Measurements from ENCODE around the gene RABGAP1L.
A peak's percentile ranks its signal among the peaks of the same experiment; 100 is the strongest.
"Not testable (repeated sequence)": the region's sequence is repeated elsewhere in the genome, so short reads cannot be mapped to it uniquely, and the experiment has no call there.

RABGAP1L gene

DNA sequence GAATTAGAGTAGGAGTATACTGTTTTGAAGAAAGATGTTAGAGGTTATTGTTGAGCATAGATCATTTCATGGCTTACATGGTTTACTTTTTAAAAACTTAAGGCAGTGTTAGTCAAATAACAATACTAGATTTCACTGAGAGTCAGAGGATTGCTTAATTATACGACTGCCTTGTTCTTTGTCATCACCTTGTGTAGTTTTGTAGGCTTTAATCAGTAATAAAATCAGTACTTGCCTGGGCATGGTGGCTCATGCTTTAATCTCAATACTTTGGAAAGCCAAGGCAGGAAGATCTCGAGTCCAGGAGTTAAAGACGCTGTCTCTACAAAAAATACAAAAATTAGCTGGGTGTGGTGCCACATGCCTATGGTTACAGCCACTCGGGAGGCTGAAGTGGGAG is 247.1 kb downstream of the RABGAP1L start:
- no peak for DNase-seq (ENCODE audit: low read depth)
- no peak overlapping the region for H3K4me3 ChIP-seq (ENCODE audit: low read depth, low read length)

DNA sequence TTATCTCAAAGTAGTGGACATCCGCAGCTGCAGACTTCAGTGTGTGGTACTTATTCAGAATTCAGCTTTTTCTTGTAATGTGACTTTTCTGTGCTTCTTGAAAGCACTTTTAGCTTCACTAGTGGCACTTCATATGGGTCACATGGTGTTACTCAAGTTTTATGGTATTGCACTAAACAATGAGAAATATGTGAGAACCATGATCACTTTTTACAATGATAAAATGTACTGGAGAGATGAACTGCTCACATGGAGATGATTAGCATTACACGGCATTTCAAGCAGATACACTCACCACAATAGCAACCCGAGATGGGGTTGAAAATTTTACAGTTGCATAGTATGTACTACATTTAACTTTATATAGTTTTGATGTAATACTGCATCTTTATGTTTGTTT is 248.3 kb downstream of the RABGAP1L start:
- H3K4me3 ChIP-seq (ENCODE audit: low read depth, low read length) = no peak overlapping the region
- no peak for DNase-seq (ENCODE audit: low read depth)

DNA sequence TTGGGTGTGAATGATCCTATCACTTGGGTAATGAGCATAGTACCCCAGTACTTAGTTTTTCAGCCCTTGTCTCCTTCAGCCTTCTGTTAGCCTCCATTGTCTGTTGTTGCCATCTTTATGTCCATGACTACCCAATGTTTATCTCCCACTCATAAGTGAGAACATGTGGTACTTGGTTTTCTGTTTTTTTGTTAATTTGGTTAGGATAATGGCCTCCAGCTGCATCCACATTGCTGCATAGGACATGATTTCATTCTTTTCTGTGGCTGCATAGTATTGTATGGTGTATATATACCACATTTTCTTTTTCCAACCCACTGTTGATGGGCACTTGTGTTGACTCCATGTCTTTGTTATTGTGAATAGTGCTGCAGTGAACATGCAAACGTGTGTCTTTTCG is 248.8 kb downstream of the RABGAP1L start:
- DNase-seq (ENCODE audit: low read depth) = no peak
- H3K4me3 ChIP-seq (ENCODE audit: low read depth, low read length) = no peak overlapping the region

DNA sequence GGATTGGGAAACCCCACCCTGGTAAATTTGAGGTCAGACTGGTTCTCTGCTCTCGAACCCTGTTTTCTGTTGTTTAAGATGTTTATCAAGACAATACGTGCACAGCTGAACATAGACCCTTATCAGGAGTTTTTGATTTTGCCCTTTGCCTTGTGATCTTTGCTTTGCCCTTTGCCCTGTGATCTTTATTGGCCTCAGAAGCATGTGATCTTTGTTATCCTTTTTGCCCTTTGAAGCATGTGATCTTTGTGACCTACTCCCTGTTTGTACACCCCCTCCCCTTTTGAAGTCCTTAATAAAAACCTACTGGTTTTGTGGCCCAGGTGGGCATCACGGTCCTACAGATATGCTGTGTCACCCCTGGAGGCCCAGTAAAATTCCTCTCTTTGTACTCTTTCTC is 250.5 kb downstream of the RABGAP1L start:
- DNase-seq (ENCODE audit: low read depth) = not testable (repeated sequence)

DNA sequence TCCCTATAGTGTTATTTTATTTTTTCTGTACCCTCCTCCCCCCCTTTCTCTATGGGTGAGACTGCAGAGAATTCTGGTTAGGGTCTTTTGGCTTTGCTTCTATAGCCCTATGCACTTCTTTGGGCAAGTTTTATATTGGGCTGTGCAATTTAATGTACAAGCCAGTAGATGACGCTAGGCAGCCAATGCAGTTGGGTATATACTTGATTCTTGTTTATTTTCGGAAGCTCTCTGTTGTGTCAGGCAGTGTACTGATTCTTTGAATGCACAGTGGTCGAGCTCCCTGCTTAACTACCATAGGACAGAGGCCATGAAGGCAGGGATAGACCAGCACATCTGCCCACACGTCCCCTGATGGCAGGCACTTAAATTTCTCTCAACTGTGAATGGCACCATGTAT is 254.3 kb downstream of the RABGAP1L start:
- no peak for DNase-seq (ENCODE audit: low read depth)

More for the DNA sequence above, 250.5 kb downstream of the RABGAP1L start:
- not testable (repeated sequence) for H3K4me3 ChIP-seq (ENCODE audit: low read depth, low read length)

DNA sequence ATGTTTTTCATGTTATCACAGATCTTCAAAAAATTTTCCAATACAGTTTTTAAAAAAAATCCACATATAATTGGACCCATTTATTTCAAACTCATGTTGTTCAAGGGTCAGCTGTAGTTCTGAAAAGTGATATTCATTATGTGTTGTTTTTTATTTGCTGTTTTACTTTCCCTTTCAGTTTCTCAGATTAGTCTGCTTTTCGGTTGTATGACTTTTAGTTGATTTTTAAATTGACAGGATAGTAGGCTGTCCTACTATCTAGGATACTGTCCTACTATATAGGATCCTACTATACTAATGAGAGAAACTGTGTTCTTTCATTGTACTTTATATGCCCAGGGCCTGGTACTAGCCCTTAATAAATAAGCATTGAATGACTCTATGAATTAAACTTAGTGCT is 254.9 kb downstream of the RABGAP1L start:
- no peak for DNase-seq (ENCODE audit: low read depth)
- no peak overlapping the region for H3K4me3 ChIP-seq (ENCODE audit: low read depth, low read length)

More for the DNA sequence above, 254.3 kb downstream of the RABGAP1L start:
- H3K4me3 ChIP-seq (ENCODE audit: low read depth, low read length) = no peak overlapping the region

DNA sequence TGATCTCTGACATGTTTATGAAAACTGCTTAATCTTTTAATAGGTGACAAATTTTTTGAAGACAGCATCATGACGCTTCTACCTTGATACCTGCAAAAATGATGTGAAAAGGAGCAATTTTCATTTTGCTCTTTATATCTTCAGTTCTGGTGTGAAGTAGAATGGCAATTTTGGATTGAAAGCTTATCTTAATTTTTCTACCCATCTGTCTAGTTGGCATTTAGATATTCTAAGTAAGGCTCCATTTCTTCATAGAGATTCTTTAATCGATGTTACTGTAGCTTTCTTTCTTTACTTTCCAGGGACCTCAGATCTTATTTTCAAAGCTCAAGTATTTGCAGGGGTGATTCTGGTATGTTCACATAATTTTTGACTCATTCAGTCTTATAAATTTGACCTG is 256.2 kb downstream of the RABGAP1L start:
- no peak for DNase-seq (ENCODE audit: low read depth)
- no peak overlapping the region for H3K4me3 ChIP-seq (ENCODE audit: low read depth, low read length)

DNA sequence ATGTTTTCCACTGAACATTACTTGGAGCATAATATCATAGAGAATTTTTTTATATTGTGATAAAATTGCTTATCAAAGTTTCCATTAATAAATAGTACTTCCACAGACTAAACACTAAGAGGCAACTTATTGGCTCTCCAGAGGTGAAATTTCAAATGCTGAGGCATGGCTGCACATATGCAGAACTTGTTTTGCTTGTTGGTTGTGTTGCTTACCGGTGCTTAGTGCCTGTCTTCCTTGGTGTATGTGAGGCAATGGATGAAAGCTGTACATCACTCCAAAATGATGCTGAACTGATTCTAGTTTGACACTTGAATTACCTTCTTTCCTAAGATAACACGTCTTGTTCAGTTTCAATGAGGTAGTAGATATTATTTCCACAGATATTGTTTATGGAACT is 258.6 kb downstream of the RABGAP1L start:
- no peak for DNase-seq (ENCODE audit: low read depth)
- H3K4me3 ChIP-seq (ENCODE audit: low read depth, low read length) = no peak overlapping the region

DNA sequence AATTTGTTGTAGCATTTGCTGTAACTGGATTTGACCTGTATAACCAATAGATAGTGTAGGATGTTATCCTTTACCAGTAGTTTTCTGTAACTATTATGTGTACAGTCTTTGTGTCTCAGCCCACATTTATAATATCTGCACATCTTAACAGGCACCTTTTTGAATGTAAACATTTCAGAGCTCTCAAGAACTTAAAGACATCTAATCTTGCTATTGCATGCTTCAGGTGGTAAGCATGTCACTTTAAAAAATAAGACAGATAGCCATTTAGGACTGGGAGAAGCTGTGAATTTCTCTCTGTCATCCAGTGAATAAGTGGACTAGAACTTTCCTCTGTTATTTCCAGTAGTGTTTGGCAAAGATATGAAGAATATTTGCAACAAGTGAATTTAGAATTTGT is 265.8 kb downstream of the RABGAP1L start:
- DNase-seq (ENCODE audit: low read depth) = no peak
- H3K4me3 ChIP-seq (ENCODE audit: low read depth, low read length) = no peak overlapping the region

DNA sequence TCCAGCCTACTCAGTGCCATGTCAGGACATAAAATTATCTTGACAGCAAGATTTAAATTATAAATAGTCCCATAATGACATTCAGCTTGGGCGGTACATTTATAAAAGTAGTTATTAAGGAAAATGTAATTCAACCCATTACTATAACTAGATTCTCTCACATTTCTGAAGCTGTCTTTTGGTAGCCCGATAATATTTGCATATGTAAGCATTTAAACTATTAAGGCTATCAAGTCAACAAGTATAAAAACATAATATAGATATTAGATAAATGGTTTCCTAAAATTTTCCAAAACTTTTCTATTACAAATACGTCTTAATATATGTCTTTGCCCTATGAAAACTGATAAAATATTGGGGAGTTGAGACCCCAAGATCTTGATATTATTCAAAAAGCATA is 266.8 kb downstream of the RABGAP1L start:
- no peak for DNase-seq (ENCODE audit: low read depth)
- H3K4me3 ChIP-seq (ENCODE audit: low read depth, low read length) = no peak overlapping the region

DNA sequence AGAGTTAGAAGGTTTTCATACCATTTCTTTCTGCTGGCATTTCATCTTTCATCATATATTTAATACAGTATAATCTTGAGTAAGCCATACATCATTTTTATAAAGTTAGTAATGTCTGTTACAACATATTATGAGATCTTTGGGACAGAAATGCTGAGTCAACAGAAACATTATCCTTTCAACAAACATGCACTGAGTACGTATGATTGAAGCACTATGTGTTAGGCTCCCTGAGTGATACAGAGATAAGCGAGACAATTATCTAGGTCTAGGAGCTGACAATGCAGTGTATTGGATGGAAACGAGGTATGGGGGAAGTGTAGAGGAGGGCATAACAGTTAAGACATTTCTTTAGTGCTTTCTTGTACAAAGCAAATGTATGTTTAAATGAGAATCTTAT is 268.7 kb downstream of the RABGAP1L start:
- no peak for DNase-seq (ENCODE audit: low read depth)
- H3K4me3 ChIP-seq (ENCODE audit: low read depth, low read length) = no peak overlapping the region

DNA sequence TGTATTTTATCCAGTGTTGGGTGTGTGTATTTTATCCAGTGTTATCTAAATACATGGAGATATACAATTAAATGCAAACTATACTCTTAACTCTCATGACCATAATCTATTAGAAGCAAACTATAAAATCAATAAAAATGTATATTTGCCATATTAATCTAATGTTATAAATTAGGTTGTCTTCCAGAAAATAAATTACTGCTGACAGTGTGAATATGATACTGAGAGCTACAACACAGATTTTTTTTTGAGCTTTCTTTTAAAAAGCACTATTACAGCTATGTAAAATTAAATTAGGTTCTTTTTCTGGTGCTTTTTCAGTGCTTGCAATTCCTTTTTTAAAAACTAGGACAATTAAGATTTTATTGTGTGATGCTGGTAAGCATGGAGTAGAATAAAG is 269.4 kb downstream of the RABGAP1L start:
- H3K4me3 ChIP-seq (ENCODE audit: low read depth, low read length) = no peak overlapping the region
- no peak for DNase-seq (ENCODE audit: low read depth)

DNA sequence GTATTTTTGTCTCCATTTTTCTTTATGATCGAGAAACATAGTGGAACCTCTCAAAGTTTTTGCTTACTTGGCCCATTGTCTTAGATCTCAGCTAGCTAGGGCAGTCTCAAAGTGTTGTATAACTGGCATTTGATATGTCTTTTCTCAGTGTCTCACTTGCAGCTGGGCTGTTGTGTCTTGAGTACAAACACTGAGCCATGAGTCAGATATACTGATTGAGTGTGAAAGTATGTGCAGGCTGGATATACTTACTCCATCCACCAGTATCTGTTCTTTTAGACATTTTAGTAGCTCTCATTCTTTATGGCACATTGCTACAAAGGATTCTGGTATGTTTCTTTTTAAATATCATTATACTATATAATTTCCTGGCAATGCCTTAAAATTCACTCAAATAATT is 274.1 kb downstream of the RABGAP1L start:
- H3K4me3 ChIP-seq (ENCODE audit: low read depth, low read length) = no peak overlapping the region
- peak; percentile 45 for DNase-seq (ENCODE audit: low read depth)

DNA sequence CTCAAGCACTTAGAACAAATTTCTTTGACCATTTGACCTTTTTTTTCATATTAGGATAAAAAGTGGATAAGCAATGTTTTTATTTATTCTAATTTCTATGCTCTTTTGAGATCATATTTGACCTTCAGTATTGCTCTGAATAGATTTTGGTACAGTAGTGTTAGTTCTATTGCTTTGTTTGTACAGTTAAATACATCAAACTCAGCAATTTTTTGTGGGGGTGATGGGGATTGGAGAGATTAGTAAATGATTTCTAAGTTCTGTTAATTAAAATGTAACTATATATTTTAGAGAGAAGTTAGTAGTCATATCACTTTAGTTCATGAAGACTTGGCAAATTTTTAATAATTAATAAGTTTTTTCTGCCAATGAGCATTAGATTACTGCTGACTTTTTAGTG is 286.0 kb downstream of the RABGAP1L start:
- H3K4me3 ChIP-seq (ENCODE audit: low read depth, low read length) = no peak overlapping the region
- DNase-seq (ENCODE audit: low read depth) = no peak

DNA sequence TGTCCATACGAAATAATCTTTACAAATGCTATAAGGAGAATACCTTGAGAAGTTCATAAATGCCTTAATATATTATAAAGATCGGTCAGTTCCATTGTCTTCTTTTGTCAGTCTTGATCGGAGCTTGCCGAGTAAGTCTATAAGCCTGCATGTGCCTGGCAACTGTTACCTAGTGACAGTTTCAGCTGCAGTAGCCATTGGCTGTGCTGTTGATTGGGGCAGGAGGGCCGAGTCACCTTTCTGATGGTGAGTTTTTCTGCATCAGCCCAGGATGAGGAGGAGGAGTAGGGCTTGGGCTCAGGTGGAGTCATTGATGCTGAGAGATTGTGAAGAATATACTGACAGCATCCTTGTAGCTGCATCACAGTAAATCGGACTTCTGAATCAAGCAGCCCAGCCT is 286.5 kb downstream of the RABGAP1L start:
- no peak for DNase-seq (ENCODE audit: low read depth)
- no peak overlapping the region for H3K4me3 ChIP-seq (ENCODE audit: low read depth, low read length)

DNA sequence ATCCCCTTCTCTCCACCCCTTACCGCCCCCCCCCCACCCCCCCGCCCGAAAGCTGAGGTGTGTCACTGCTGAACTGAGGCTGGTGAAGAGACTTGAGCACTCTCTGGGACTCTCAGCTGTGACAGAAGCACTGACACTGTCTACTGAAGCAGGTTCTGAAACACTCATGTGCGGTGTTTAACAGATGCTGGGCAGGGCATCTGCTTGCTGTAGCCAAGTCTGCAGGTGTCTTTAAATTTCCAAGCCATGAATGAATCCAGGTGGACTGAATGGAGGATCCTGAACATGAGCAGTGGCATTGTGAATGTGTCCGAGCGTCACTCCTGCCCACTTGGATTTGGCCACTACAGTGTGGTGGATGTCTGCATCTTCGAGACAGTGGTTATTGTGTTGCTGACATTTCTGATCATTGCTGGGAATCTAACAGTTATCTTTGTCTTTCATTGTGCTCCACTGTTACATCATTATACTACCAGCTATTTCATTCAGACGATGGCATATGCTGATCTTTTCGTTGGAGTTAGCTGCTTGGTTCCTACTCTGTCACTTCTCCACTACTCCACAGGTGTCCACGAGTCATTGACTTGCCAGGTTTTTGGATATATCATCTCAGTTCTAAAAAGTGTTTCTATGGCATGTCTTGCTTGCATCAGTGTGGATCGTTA is 288.7 kb downstream of the RABGAP1L start, which contains the start of gene GPR52:
Gene GPR52, plus strand, starts transcription at position 99 of the 665 bp plus-strand sequence. Its CDS starts 148 bp downstream, at position 247.
- no peak for DNase-seq (ENCODE audit: low read depth)
- no peak within 1 kb of the TSS for H3K4me3 ChIP-seq (ENCODE audit: low read depth, low read length)

DNA sequence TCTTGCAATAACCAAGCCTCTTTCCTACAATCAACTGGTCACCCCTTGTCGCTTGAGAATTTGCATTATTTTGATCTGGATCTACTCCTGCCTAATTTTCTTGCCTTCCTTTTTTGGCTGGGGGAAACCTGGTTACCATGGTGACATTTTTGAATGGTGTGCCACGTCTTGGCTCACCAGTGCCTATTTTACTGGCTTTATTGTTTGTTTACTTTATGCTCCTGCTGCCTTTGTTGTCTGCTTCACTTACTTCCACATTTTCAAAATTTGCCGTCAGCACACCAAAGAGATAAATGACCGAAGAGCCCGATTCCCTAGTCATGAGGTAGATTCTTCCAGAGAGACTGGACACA is 289.2 kb downstream of the RABGAP1L start:
- no peak for DNase-seq (ENCODE audit: low read depth)

DNA sequence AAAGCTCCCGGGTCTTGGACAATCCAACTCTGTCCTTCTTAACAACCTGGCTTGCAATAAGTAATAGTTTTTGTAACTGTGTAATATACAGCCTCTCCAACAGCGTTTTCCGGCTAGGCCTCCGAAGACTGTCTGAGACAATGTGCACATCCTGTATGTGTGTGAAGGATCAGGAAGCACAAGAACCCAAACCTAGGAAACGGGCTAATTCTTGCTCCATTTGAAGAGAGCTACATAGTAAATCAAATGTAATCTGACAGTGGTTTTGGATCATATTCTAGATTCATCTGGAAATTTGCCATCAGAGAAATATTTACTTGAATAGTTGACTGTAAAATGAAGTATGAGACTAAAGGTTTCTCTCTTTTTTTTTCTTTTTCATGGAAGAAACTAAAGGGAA is 289.7 kb downstream of the RABGAP1L start:
- H3K4me3 ChIP-seq (ENCODE audit: low read depth, low read length) = no peak overlapping the region
- DNase-seq (ENCODE audit: low read depth) = no peak

More for the DNA sequence above, 289.2 kb downstream of the RABGAP1L start:
- H3K4me3 ChIP-seq (ENCODE audit: low read depth, low read length) = no peak overlapping the region

DNA sequence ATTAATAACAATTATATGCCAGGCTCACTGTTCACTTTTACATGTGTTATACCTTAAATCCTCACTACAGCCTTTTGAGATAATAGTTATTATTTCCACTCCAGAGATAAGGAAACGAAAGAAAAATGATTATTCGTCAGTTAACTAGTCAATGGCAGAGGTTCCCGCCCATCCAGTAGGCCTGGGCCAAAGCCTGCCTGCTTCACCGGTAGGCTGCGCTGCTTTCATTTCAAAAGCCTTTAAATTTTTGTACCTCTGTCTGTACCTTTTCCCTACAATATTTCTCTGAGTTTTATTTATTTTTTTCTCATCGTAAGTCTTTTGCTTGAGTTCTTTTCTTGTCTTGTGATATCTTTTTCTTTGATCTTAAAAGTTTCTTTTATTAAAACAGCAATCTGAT is 292.1 kb downstream of the RABGAP1L start:
- H3K4me3 ChIP-seq (ENCODE audit: low read depth, low read length) = no peak overlapping the region
- no peak for DNase-seq (ENCODE audit: low read depth)

DNA sequence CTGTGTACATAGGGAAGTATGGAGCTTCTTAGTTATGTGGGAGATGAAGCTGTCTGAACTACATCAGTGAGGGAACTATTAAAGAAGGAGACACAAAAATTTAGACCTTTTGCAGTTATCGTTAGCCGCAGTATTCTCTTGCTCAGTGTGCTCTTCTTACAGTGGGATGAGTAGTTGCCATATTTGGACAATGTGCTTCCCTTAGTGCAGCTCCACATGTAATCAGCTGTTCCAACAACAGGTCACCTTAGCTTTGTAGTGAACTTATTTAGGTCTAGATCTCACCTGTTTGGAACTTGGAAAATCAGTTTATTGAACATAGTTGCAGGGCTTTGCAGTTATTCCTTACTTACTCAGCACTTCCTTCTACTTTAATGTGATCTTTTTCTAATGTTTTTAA is 306.5 kb downstream of the RABGAP1L start:
- no peak for DNase-seq (ENCODE audit: low read depth)
- no peak overlapping the region for H3K4me3 ChIP-seq (ENCODE audit: low read depth, low read length)

DNA sequence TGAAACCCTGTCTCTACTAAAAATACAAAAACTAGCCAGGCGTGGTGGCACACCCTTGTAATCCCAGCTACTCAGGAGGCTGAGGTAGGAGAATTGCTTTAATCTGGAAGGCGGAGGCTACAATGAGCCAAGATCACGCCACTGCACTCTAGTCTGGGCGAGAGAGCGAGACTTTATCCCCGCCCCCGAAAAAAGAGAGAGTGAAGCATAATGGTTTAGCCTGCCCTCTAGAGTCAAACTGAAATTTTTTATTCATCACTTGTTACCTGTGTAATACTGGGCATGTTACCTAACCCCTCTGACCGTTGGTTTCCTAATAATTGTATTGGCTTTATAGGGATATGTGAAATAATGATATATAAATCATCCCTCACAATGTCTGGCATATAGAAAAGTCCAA is 307.3 kb downstream of the RABGAP1L start:
- DNase-seq (ENCODE audit: low read depth) = no peak
- H3K4me3 ChIP-seq (ENCODE audit: low read depth, low read length) = no peak overlapping the region

DNA sequence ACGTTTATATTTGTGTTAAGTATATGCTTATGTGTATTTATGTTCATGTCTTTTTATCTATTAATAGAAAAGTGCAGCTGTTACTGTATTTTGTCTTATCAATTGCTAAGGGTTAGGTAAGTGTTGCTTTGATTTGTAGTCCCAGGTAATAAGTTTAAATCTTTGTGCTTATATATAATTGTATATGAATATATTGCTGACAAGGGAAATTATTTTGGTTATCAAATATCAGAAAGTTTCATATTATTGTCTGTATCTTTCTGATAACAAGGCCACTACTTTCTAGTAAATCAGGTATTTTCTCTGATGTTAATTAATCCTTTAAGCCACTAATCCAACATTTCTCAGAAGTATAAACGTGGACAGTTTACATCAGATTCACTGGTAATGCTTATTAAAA is 309.7 kb downstream of the RABGAP1L start:
- DNase-seq (ENCODE audit: low read depth) = no peak
- H3K4me3 ChIP-seq (ENCODE audit: low read depth, low read length) = no peak overlapping the region
